KMS-11 (cell line): ENCODE data around the gene FLT3LG.
"Not testable (repeated sequence)": the region's sequence is repeated elsewhere in the genome, so short reads cannot be mapped to it uniquely, and the experiment has no call there.

Experiments
- H2AFZ ChIP-seq: fragments of 200-600 bp; sonication (generic); 2 replicates; pipeline ENCODE4 v1.6.1; 2016; ENCODE audit warnings: antibody characterized with exemption, mixed run types, low read depth
- H3K27ac ChIP-seq: fragments of 200-600 bp; sonication (generic); 2 replicates; pipeline ENCODE4 v1.6.1; 2016; ENCODE audit warnings: mild to moderate bottlenecking, mixed run types
- H3K27me3 ChIP-seq: fragments of 200-600 bp; sonication (generic); 2 replicates; pipeline ENCODE4 v1.6.1; 2017; ENCODE audit warnings: mild to moderate bottlenecking, low read depth, mixed run types, moderate library complexity; ENCODE audit not compliant: insufficient read depth
- H3K36me3 ChIP-seq: fragments of 200-600 bp; sonication (generic); 2 replicates; pipeline ENCODE4 v1.6.1; 2017; ENCODE audit warnings: mild to moderate bottlenecking, mixed run types; ENCODE audit not compliant: insufficient read depth
- H3K4me1 ChIP-seq: fragments of 200-600 bp; sonication (generic); 2 replicates; pipeline ENCODE4 v1.6.1; 2016; ENCODE audit warnings: mild to moderate bottlenecking, low read depth, mixed run types; ENCODE audit not compliant: poor library complexity, severe bottlenecking
- H3K4me2 ChIP-seq: fragments of 200-600 bp; sonication (generic); 2 replicates; pipeline ENCODE4 v1.7.0; 2016; ENCODE audit warnings: mild to moderate bottlenecking, mixed run types
- H3K4me3 ChIP-seq: fragments of 200-600 bp; sonication (generic); IDR thresholded peaks from 2 replicates; pipeline ENCODE4 v1.6.1; 2017; ENCODE audit warnings: low read depth, low read length, mixed read lengths; ENCODE audit not compliant: insufficient read depth
- H3K79me2 ChIP-seq: fragments of 200-600 bp; sonication (generic); 2 replicates; pipeline ENCODE4 v1.6.1; 2016; ENCODE audit warnings: low read depth, mixed run types; ENCODE audit not compliant: insufficient read depth
- H3K9ac ChIP-seq: fragments of 200-600 bp; sonication (generic); 2 replicates; pipeline ENCODE4 v1.6.1; 2016; ENCODE audit warnings: mild to moderate bottlenecking, mixed run types
- H4K20me1 ChIP-seq: fragments of 200-600 bp; sonication (generic); 2 replicates; pipeline ENCODE4 v1.6.1; 2016; ENCODE audit warnings: mild to moderate bottlenecking, mixed run types; ENCODE audit not compliant: insufficient read depth
- CTCF ChIP-seq: fragments of 200-600 bp; sonication (generic); conservative IDR thresholded peaks from 2 replicates; pipeline ENCODE4 v1.6.1; 2017; ENCODE audit warnings: low read depth, mild to moderate bottlenecking, antibody characterized with exemption, low read length, moderate library complexity, mixed read lengths

The FLT3LG gene

GRCh38 chr19:49468746-49469447 is 5.1 kb upstream of the FLT3LG start:
- Histone ChIP-seq H3K4me2 (peak overlapping the region; percentile 89), H3K4me3 (no peak overlapping the region), H3K4me1 (peaks cover 56% of the 10 kb centered on the region), H3K9ac (peak overlapping the region; percentile 54; the same call in 1 of the 2 replicates), H2AFZ (peak overlapping the region; percentile 37; the same call in 1 of the 2 replicates), H4K20me1 (no peaks in the 10 kb centered on the region), H3K27ac (peak overlapping the region; percentile 94), H3K79me2 (no peaks in the 10 kb centered on the region), H3K27me3 (no peaks in the 10 kb centered on the region), H3K36me3 (no peaks in the 10 kb centered on the region)
- TF ChIP-seq CTCF: no peak

- H3K36me3 ChIP-seq: no peaks in the 10 kb centered on the region
- no peak overlapping the region for H2AFZ ChIP-seq
- H3K4me1 ChIP-seq: peaks cover 62% of the 10 kb centered on the region
- H3K4me3 ChIP-seq: no peak overlapping the region
- H3K27me3 ChIP-seq: no peaks in the 10 kb centered on the region
- H3K4me2 ChIP-seq: peak overlapping the region; percentile 15; the same call in 1 of the 2 replicates
- H3K79me2 ChIP-seq: no peaks in the 10 kb centered on the region
- H3K27ac ChIP-seq: peak overlapping the region; percentile 94
- no peak overlapping the region for H3K9ac ChIP-seq
- TF ChIP-seq CTCF: 0 out of 2 replicates have a peak, but pooled peaks have one; percentile 30
- H4K20me1 ChIP-seq: no peaks in the 10 kb centered on the region
These were observed 4.0 kb upstream of the FLT3LG start for GRCh38 chr19:49469828-49470614.

GRCh38 chr19:49470615-49470978 is 3.4 kb upstream of the FLT3LG start:
- Histone ChIP-seq H3K27ac (no peak overlapping the region), H4K20me1 (no peaks in the 10 kb centered on the region), H2AFZ (no peak overlapping the region), H3K4me1 (peaks cover 66% of the 10 kb centered on the region), H3K4me3 (no peak overlapping the region), H3K36me3 (no peaks in the 10 kb centered on the region), H3K4me2 (peak overlapping the region; percentile 15; the same call in 1 of the 2 replicates), H3K9ac (no peak overlapping the region), H3K27me3 (no peaks in the 10 kb centered on the region), H3K79me2 (no peaks in the 10 kb centered on the region)
- TF ChIP-seq CTCF: no peak

- Histone ChIP-seq H3K4me2 (no peak overlapping the region), H3K27ac (0 out of 2 replicates have a peak overlapping the region, but pooled peaks have one; percentile 63), H3K79me2 (no peaks in the 10 kb centered on the region), H3K4me1 (peaks cover 64% of the 10 kb centered on the region), H3K36me3 (no peaks in the 10 kb centered on the region), H2AFZ (no peak overlapping the region), H4K20me1 (no peaks in the 10 kb centered on the region), H3K9ac (no peak overlapping the region), H3K27me3 (no peaks in the 10 kb centered on the region), H3K4me3 (no peak overlapping the region)
- no peak for TF ChIP-seq CTCF
These were observed 1.1 kb upstream of the FLT3LG start for GRCh38 chr19:49472936-49473335.

GRCh38 chr19:49473501-49473867 is 531 bp upstream of the FLT3LG start:
- H3K9ac ChIP-seq: peak overlapping the region; percentile 70; the same call in 1 of the 2 replicates
- peak overlapping the region; percentile 83 for H2AFZ ChIP-seq
- peak overlapping the region; percentile 77 for H3K4me2 ChIP-seq
- not testable (repeated sequence) for H3K4me3 ChIP-seq, H3K36me3 ChIP-seq, H4K20me1 ChIP-seq, H3K27me3 ChIP-seq, H3K79me2 ChIP-seq
- peak overlapping the region; percentile 63 for H3K27ac ChIP-seq
- H3K4me1 ChIP-seq: peaks cover 59% of the 10 kb centered on the region
